BE2C (cell line): ENCODE results near the gene POU6F2.

Experiments
- DNase-seq: peaks from one replicate; pipeline ENCODE4 v3.0.0-alpha.2; 2020
- H3K27me3 ChIP-seq: fragments of 250-450 bp; sonication (Bioruptor Pico); 2 replicates; pipeline ENCODE4 v1.5.1; 2020; ENCODE audit warnings: mild to moderate bottlenecking
- H3K36me3 ChIP-seq: fragments of 250-450 bp; sonication (Bioruptor Pico); 2 replicates; pipeline ENCODE4 v1.5.1; 2020; ENCODE audit warnings: mild to moderate bottlenecking
- H3K4me1 ChIP-seq: fragments of 250-450 bp; sonication (Bioruptor Pico); 2 replicates; pipeline ENCODE4 v1.5.1; 2020
- H3K4me3 ChIP-seq: 2 replicates; pipeline ENCODE4 v1.5.1; 2011; ENCODE audit warnings: low read depth, low read length
- H3K9me3 ChIP-seq: fragments of 250-450 bp; sonication (Bioruptor Pico); 2 replicates; pipeline ENCODE4 v1.5.1; 2020
- TF ChIP-seq, protein P1 (sequence below): IDR thresholded peaks from 2 replicates; pipeline ENCODE4 v1.5.1; 2012; ENCODE audit warnings: mild to moderate bottlenecking, low read depth, low read length

Gene POU6F2

GRCh38 chr7:39269034-39269433, 291.3 kb downstream of the POU6F2 start:
- H3K9me3 ChIP-seq: no peaks in the 10 kb centered on the region
- no peak overlapping the region for H3K4me3 ChIP-seq
- DNase-seq: no peak
- no peaks in the 10 kb centered on the region for H3K36me3 ChIP-seq
- H3K27me3 ChIP-seq: no peaks in the 10 kb centered on the region
- peaks cover 3% of the 10 kb centered on the region; the same call in 1 of the 2 replicates for H3K4me1 ChIP-seq
- TF ChIP-seq, protein P1, sequence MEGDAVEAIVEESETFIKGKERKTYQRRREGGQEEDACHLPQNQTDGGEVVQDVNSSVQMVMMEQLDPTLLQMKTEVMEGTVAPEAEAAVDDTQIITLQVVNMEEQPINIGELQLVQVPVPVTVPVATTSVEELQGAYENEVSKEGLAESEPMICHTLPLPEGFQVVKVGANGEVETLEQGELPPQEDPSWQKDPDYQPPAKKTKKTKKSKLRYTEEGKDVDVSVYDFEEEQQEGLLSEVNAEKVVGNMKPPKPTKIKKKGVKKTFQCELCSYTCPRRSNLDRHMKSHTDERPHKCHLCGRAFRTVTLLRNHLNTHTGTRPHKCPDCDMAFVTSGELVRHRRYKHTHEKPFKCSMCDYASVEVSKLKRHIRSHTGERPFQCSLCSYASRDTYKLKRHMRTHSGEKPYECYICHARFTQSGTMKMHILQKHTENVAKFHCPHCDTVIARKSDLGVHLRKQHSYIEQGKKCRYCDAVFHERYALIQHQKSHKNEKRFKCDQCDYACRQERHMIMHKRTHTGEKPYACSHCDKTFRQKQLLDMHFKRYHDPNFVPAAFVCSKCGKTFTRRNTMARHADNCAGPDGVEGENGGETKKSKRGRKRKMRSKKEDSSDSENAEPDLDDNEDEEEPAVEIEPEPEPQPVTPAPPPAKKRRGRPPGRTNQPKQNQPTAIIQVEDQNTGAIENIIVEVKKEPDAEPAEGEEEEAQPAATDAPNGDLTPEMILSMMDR: no peak

GRCh38 chr7:39270018-39270417, 292.3 kb downstream of the POU6F2 start:
- Histone ChIP-seq H3K9me3 (no peaks in the 10 kb centered on the region), H3K36me3 (no peaks in the 10 kb centered on the region), H3K27me3 (no peaks in the 10 kb centered on the region), H3K4me3 (no peak overlapping the region), H3K4me1 (peaks cover 3% of the 10 kb centered on the region; the same call in 1 of the 2 replicates)
- no peak for DNase-seq
- TF ChIP-seq, protein P1: no peak

DNA sequence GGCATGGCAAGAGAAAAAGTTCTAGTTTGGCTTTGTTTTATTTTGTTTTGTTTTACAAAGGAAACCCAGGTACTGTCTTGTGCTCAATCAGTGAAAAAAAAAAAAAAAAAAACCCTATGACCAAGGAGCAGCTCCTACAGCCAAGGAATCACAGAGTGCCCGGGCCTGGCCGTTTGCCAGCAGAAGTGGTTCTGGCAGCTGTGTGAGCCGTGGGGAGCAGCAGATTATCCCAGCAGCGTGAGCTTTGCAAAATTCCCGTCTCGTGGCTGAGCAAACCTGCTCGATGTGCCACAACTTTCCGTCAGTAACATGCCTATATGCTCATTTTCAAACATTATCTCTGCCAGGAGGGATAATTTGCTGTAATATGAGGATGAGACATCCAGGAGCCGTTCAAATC, 293.7 kb downstream of the POU6F2 start:
- no peaks in the 10 kb centered on the region for H3K9me3 ChIP-seq
- TF ChIP-seq, protein P1: no peak
- no peaks in the 10 kb centered on the region for H3K27me3 ChIP-seq
- H3K36me3 ChIP-seq: no peaks in the 10 kb centered on the region
- H3K4me3 ChIP-seq: no peak overlapping the region
- peak; percentile 54 for DNase-seq
- no peaks in the 10 kb centered on the region for H3K4me1 ChIP-seq

DNA sequence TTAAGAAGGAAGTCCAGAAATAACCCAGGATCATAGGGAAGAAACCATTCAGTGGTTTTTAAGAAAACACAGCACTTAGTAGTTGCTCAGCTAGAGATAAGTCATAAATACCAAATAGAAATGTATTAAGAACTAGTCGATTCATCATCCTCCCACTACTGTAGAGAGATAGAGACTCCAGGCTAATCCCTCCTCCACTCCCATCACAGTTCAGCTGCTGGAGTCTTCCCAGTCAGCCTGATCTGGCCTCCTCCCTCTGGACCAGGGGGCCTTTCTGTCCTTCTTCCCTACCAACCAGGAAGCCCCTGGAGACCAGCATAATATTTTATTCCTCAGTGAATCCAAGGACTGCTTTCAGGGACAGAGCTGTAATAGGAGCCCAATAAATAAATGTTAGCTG, 294.4 kb downstream of the POU6F2 start:
- Histone ChIP-seq H3K9me3 (no peaks in the 10 kb centered on the region), H3K4me1 (no peaks in the 10 kb centered on the region), H3K27me3 (no peaks in the 10 kb centered on the region), H3K4me3 (no peak overlapping the region), H3K36me3 (no peaks in the 10 kb centered on the region)
- TF ChIP-seq, protein P1: no peak
- DNase-seq: no peak

DNA sequence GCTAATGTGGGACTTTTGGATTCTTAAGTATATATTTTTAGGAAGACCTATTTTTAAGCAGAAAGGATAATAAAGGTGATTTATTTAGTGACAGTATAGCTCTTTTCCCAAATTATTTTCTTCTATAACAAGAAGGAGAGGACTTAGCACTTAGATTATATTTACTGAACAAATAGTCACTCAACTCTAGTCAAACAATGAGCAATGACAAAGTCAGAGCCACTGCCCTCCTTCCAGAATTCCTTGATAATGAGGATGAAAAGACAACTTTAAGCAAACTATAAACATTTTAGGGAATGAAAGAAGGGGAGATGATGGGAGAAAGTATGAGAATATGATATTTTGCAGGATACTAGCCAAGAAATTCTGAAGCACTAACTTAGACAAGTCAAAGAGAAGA, 295.0 kb downstream of the POU6F2 start:
- Histone ChIP-seq H3K9me3 (no peaks in the 10 kb centered on the region), H3K36me3 (no peaks in the 10 kb centered on the region), H3K27me3 (no peaks in the 10 kb centered on the region), H3K4me1 (no peaks in the 10 kb centered on the region), H3K4me3 (no peak overlapping the region)
- no peak for DNase-seq
- TF ChIP-seq, protein P1: no peak

- no peak for DNase-seq
- no peaks in the 10 kb centered on the region for H3K36me3 ChIP-seq
- H3K9me3 ChIP-seq: no peaks in the 10 kb centered on the region
- 0 out of 2 replicates have a peak, but pooled peaks cover 3% of the 10 kb centered on the region for H3K27me3 ChIP-seq
- TF ChIP-seq, protein P1: no peak
- no peak overlapping the region for H3K4me3 ChIP-seq
- H3K4me1 ChIP-seq: no peaks in the 10 kb centered on the region
Observed at GRCh38 chr7:39280337-39280736, 302.6 kb downstream of the POU6F2 start.
